ENCODE results near the gene TAF1B. TPM values are rescaled to one million over a fixed set of nuclear protein-coding genes. Genes with fewer than 3 reads are reported as not detected.

The TAF1B gene
- total and polyA plus RNA-seq, 2 donors (not counting 3 experiments of a cell fraction or from before 2014, with no cell fraction given) = 6.3 to 29.4 TPM

- Histone ChIP-seq H3K9me3 (replicated peaks; ENCODE audit: control insufficient read depth, insufficient read depth, low read length) (no peaks in the 10 kb centered on the region), H2AFZ (ENCODE audit: low read depth, low read length) (no peak overlapping the region), H3K9ac (replicated peaks; ENCODE audit: extremely low read depth, insufficient read depth, low read length) (no peak overlapping the region), H3K4me1 (ENCODE audit: control insufficient read depth, extremely low read depth, insufficient read depth, low read length) (peaks cover 3% of the 10 kb centered on the region), H3K27ac (ENCODE audit: insufficient read depth, low read depth, low read length) (no peak overlapping the region), H3K27me3 (ENCODE audit: control insufficient read depth in 2 of 2, insufficient read depth in 2 of 2, low read length in 2 of 2) (peaks cover 2 to 3% of the 10 kb centered on the region in 2 experiments), H3K36me3 (ENCODE audit: control insufficient read depth in 2 of 2, extremely low read depth in 1 of 2, insufficient read depth in 2 of 2, low read length in 2 of 2) (no peaks in the 10 kb centered on the region), H3K9me1 (replicated peaks; ENCODE audit: control insufficient read depth, extremely low read depth, insufficient read depth, low read length) (no peaks in the 10 kb centered on the region), H3K4me3 (replicated peaks in 1 of 3; ENCODE audit: insufficient read depth in 1 of 3, low read depth in 1 of 3, low read length in 3 of 3) (no peak overlapping the region), H3K79me2 (ENCODE audit: control insufficient read depth, insufficient read depth, low read length) (no peaks in the 10 kb centered on the region), H4K20me1 (replicated peaks; ENCODE audit: control insufficient read depth, extremely low read depth, insufficient read depth, low read length) (no peaks in the 10 kb centered on the region), H3K4me2 (ENCODE audit: insufficient read depth, low read length) (no peak overlapping the region)
- ChIA-PET CTCF (interaction anchor here (0.7 to 3.8 kb wide), 3 partner anchors 11 to 273 kb away, joined by 3 to 30 read pairs (median 5); no protein-coding TSS in a partner anchor), POLR2A (no interaction called here)
- no peak for FAIRE-seq
- dilution Hi-C loops (cut with MboI; ENCODE audit: extremely low pct_ligation_motif_present, low sequenced_read_pairs) = loop anchor here (25.0 kb wide), 1 partner anchor 138 kb away; the partner anchor contains the start of gene GRHL1
- intact Hi-C loops (cut with micrococcal nuclease) = no loop called here
- no peak for DNase-seq (ENCODE audit: low read depth, low spot score)
- no TSS peak for BruUV-seq (replicated peaks)
- no peak for TF ChIP-seq POLR2A (IDR thresholded peaks at IDR 0.05; ENCODE audit: low read depth, low read length)
- TF ChIP-seq EZH2 (IDR thresholded peaks at IDR 0.05; ENCODE audit: borderline replicate concordance, low read depth, low read length, severe bottlenecking) = no peak
- no peak for TF ChIP-seq POLR2AphosphoS5 (IDR thresholded peaks at IDR 0.05; ENCODE audit: insufficient read depth, low read depth, low read length)
- TF ChIP-seq MYC (IDR thresholded peaks at IDR 0.05; ENCODE audit: low read depth, low read length) = no peak
- TF ChIP-seq GATA2 (IDR thresholded peaks at IDR 0.05; ENCODE audit: insufficient read depth, insufficient read length, low read depth, low read length) = no peak
- TF ChIP-seq FOS (IDR thresholded peaks at IDR 0.05; ENCODE audit: borderline replicate concordance, insufficient read depth, low read length) = no peak
- TF ChIP-seq, protein P1, sequence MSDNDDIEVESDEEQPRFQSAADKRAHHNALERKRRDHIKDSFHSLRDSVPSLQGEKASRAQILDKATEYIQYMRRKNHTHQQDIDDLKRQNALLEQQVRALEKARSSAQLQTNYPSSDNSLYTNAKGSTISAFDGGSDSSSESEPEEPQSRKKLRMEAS (IDR thresholded peaks at IDR 0.05; ENCODE audit: insufficient read depth, insufficient read length) = no peak
- TF ChIP-seq, protein P2, sequence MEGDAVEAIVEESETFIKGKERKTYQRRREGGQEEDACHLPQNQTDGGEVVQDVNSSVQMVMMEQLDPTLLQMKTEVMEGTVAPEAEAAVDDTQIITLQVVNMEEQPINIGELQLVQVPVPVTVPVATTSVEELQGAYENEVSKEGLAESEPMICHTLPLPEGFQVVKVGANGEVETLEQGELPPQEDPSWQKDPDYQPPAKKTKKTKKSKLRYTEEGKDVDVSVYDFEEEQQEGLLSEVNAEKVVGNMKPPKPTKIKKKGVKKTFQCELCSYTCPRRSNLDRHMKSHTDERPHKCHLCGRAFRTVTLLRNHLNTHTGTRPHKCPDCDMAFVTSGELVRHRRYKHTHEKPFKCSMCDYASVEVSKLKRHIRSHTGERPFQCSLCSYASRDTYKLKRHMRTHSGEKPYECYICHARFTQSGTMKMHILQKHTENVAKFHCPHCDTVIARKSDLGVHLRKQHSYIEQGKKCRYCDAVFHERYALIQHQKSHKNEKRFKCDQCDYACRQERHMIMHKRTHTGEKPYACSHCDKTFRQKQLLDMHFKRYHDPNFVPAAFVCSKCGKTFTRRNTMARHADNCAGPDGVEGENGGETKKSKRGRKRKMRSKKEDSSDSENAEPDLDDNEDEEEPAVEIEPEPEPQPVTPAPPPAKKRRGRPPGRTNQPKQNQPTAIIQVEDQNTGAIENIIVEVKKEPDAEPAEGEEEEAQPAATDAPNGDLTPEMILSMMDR (IDR thresholded peaks at IDR 0.05; ENCODE audit: extremely low read depth in 1 of 2, insufficient read depth in 1 of 2, low read depth in 1 of 2, low read length in 2 of 2) = no peak
- TF ChIP-seq JUN (IDR thresholded peaks at IDR 0.05; ENCODE audit: borderline replicate concordance, insufficient read depth, insufficient read length, low read depth) = no peak
Observed at GRCh38 chr2:9824441-9824840, 18.8 kb upstream of the TAF1B start.

Measured in endothelial cell of umbilical vein (primary cell).